MCF 10A (cell line): ENCODE data around the gene GGT6. TPM values are rescaled to one million over a fixed set of nuclear protein-coding genes. Genes with fewer than 3 reads are reported as not detected.

Experiments
- BruUV-seq: library from RNA; stranded (reverse); fragments of 400-500 nt; replicated peaks from 2 replicates; lab custom pipeline; 2021; lab: Mats Ljungman, UMichigan
- CTCF ChIA-PET: fragments of 300-600 bp; sonication (Branson Sonifier 250); formaldehyde crosslinking; extraction: SDS; loops from one replicate; lab custom pipeline; 2021; ENCODE audit warnings: antibody characterized with exemption, inconsistent platforms; lab: Yijun Ruan, JAX
- POLR2A ChIA-PET: fragments of 300-600, 350-650 bp; sonication (Branson Sonifier 250); formaldehyde crosslinking; extraction: SDS; loops from one replicate; lab custom pipeline; 2020; ENCODE audit warnings: antibody characterized with exemption, inconsistent platforms; lab: Yijun Ruan, JAX
- DNase-seq: peaks from one replicate; pipeline ENCODE4 v3.0.0-alpha.2; 2018; ENCODE audit not compliant: unreplicated experiment
- H3K27ac Mint-ChIP-seq: one replicate; pipeline ENCODE4 v1.8.0; 2022; ENCODE audit warnings: mild to moderate bottlenecking, low read depth, mixed read lengths; ENCODE audit not compliant: unreplicated experiment
- H3K27me3 Mint-ChIP-seq: one replicate; pipeline ENCODE4 v1.8.0; 2022; ENCODE audit warnings: mixed read lengths; ENCODE audit not compliant: insufficient read depth, unreplicated experiment
- H3K36me3 Mint-ChIP-seq: one replicate; pipeline ENCODE4 v1.8.0; 2022; ENCODE audit warnings: mild to moderate bottlenecking, moderate library complexity, mixed read lengths; ENCODE audit not compliant: insufficient read depth, unreplicated experiment
- H3K4me1 Mint-ChIP-seq: one replicate; pipeline ENCODE4 v1.8.0; 2022; ENCODE audit warnings: mixed read lengths; ENCODE audit not compliant: insufficient read depth, unreplicated experiment
- H3K4me3 Mint-ChIP-seq: one replicate; pipeline ENCODE4 v1.8.0; 2022; ENCODE audit warnings: mild to moderate bottlenecking, moderate library complexity, mixed read lengths; ENCODE audit not compliant: unreplicated experiment
- H3K9me3 Mint-ChIP-seq: one replicate; pipeline ENCODE4 v1.8.0; 2022; ENCODE audit warnings: mixed read lengths; ENCODE audit not compliant: unreplicated experiment
- intact Hi-C: fragments of 100-400 bp; cut with micrococcal nuclease; formaldehyde crosslinking; loops from 2 replicates; pipeline ENCODE4 v1.14.1; 2022
- total RNA-seq: library from RNA; stranded (reverse); gene quantifications from 2 replicates; pipeline ENCODE4 v1.2.3, GENCODE V29; 2022
- TF ChIP-seq, protein P1 (sequence below): fragments of 200-600 bp; IDR thresholded peaks from one replicate; pipeline ENCODE4 v1.8.0; 2022; ENCODE audit warnings: antibody characterized with exemption, mild to moderate bottlenecking; ENCODE audit not compliant: unreplicated experiment

GGT6 gene
- total RNA-seq, 1 experiment from 2014 or later = not detected

- BruUV-seq = no TSS peak
- CTCF ChIA-PET = interaction anchor here (0.9 to 1.4 kb wide), 2 partner anchors 21 to 22 kb away, joined by 3 to 4 read pairs; no protein-coding TSS in a partner anchor
- POLR2A ChIA-PET = no interaction called here
- TF ChIP-seq, protein P1, sequence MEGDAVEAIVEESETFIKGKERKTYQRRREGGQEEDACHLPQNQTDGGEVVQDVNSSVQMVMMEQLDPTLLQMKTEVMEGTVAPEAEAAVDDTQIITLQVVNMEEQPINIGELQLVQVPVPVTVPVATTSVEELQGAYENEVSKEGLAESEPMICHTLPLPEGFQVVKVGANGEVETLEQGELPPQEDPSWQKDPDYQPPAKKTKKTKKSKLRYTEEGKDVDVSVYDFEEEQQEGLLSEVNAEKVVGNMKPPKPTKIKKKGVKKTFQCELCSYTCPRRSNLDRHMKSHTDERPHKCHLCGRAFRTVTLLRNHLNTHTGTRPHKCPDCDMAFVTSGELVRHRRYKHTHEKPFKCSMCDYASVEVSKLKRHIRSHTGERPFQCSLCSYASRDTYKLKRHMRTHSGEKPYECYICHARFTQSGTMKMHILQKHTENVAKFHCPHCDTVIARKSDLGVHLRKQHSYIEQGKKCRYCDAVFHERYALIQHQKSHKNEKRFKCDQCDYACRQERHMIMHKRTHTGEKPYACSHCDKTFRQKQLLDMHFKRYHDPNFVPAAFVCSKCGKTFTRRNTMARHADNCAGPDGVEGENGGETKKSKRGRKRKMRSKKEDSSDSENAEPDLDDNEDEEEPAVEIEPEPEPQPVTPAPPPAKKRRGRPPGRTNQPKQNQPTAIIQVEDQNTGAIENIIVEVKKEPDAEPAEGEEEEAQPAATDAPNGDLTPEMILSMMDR = no peak
- Mint-ChIP-seq H3K4me1 (no peaks in the 10 kb centered on the region), H3K4me3 (no peak overlapping the region), H3K27ac (no peak overlapping the region), H3K27me3 (no peaks in the 10 kb centered on the region), H3K36me3 (peaks cover 74% of the 10 kb centered on the region), H3K9me3 (no peaks in the 10 kb centered on the region)
- intact Hi-C loops = no loop called here
- no peak for DNase-seq
Observed at GRCh38 chr17:4544135-4544950, 16.0 kb downstream of the GGT6 start.

GRCh38 chr17:4543557-4544026 lies 16.8 kb downstream of the GGT6 start:
- CTCF ChIA-PET = no interaction called here

DNA sequence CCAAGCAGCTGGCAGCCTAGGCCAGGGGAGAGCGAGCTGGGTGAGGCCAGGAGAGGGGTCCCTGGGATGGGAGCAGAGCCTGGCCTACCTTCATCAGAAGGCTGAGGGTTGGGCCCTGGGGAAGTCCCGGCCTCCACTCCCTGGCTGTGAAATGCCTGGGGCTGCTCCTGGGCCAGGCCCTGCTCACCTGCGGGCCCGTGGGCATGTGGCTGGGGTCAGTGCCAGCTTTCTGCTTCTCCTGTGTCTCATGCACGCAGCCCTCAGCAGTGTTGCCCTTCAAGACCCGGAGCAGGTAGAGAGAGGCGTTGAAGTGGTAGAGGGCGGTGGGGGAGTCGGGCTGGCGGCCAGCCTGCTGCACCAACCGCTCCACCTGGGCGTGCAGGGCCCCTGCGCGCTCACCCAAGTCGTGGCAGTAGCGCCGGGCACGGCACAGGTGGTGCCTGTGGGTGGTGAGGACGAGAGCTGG lies 17.6 kb downstream of the GGT6 start:
- Mint-ChIP-seq H3K4me1 (no peaks in the 10 kb centered on the region), H3K27me3 (no peaks in the 10 kb centered on the region), H3K27ac (no peak overlapping the region), H3K36me3 (peaks cover 71% of the 10 kb centered on the region), H3K9me3 (no peaks in the 10 kb centered on the region), H3K4me3 (no peak overlapping the region)
- BruUV-seq = no TSS peak
- no peak for DNase-seq
- intact Hi-C loops = no loop called here
- TF ChIP-seq, protein P1 = no peak
- CTCF ChIA-PET = interaction anchor here (0.7 to 0.8 kb wide), 2 partner anchors 9 to 28 kb away, joined by 3 to 4 read pairs; no protein-coding TSS in a partner anchor
- POLR2A ChIA-PET = no interaction called here

More at GRCh38 chr17:4543557-4544026, 16.8 kb downstream of the GGT6 start:
- POLR2A ChIA-PET = no interaction called here
- H3K27me3 Mint-ChIP-seq = no peaks in the 10 kb centered on the region
- H3K4me3 Mint-ChIP-seq = no peak overlapping the region
- H3K9me3 Mint-ChIP-seq = no peaks in the 10 kb centered on the region
- peaks cover 78% of the 10 kb centered on the region for H3K36me3 Mint-ChIP-seq
- DNase-seq = no peak
- H3K4me1 Mint-ChIP-seq = no peaks in the 10 kb centered on the region
- BruUV-seq = no TSS peak
- H3K27ac Mint-ChIP-seq = no peak overlapping the region
- intact Hi-C loops = no loop called here
- TF ChIP-seq, protein P1 = no peak

DNA sequence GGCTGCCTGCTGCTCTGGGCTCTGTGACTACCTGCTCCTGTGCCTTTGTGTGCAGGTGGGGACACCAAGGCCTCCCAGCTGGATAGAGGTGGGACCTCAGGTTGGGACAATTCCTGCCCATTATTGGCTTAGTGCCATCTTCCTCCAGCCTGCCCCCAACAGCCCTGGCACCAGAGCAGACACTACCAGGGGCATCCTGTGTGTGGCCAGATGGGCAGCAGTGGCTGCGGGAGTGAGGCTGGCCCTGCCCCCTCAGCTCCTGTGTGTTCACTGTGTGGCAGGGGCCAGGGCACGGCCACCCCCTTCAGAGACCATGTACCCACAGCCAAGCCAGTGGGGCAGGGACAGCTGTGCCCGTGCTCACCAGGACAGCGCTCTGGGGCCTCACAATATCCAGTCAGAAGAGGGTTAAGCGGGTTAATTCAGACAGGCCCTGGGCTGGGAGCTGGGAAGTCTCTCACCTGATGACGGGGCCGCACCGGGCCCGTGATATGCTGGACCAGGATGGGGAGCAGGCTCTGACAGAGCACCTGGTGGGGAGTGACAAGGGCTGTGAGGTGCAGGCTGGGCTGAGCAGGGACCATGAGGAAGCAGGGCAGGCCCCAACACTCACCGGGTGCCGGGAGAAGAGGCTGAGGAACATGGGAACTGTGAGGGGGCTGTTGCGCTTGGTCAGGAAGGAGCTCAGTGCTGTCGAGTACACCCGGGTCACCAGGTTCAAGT lies 18.2 kb downstream of the GGT6 start:
- Mint-ChIP-seq H3K4me3 (no peak overlapping the region), H3K36me3 (peaks cover 65% of the 10 kb centered on the region), H3K4me1 (no peaks in the 10 kb centered on the region), H3K9me3 (no peaks in the 10 kb centered on the region), H3K27ac (no peak overlapping the region), H3K27me3 (no peaks in the 10 kb centered on the region)
- TF ChIP-seq, protein P1 = no peak
- no peak for DNase-seq
- no TSS peak for BruUV-seq
- intact Hi-C loops = no loop called here
- ChIA-PET CTCF (interaction anchor here (0.7 to 0.8 kb wide), 2 partner anchors 10 to 29 kb away, joined by 3 to 4 read pairs; no protein-coding TSS in a partner anchor), POLR2A (no interaction called here)
